Lung microvascular endothelial cell (primary cell): ENCODE data around the gene HPCA. TPM values are rescaled to one million over a fixed set of nuclear protein-coding genes. Genes with fewer than 3 reads are reported as not detected.
A peak's percentile ranks its signal among the peaks of the same experiment; 100 is the strongest.

Experiments used
- DNase-seq, 2 donors: peaks; one replicate each; pipeline versions ENCODE4 v3.0.0 to v3.0.0-alpha.2; 2010; ENCODE audit warnings: low read depth in 2 of 2
- total RNA-seq: library from RNA; depleted of rRNA; stranded (reverse); fragments of >200 nt; gene quantifications from 2 replicates; pipeline ENCODE4 v1.2.1, GENCODE V29; 2014

The HPCA gene
- not detected in 2 replicates for total RNA-seq

DNA sequence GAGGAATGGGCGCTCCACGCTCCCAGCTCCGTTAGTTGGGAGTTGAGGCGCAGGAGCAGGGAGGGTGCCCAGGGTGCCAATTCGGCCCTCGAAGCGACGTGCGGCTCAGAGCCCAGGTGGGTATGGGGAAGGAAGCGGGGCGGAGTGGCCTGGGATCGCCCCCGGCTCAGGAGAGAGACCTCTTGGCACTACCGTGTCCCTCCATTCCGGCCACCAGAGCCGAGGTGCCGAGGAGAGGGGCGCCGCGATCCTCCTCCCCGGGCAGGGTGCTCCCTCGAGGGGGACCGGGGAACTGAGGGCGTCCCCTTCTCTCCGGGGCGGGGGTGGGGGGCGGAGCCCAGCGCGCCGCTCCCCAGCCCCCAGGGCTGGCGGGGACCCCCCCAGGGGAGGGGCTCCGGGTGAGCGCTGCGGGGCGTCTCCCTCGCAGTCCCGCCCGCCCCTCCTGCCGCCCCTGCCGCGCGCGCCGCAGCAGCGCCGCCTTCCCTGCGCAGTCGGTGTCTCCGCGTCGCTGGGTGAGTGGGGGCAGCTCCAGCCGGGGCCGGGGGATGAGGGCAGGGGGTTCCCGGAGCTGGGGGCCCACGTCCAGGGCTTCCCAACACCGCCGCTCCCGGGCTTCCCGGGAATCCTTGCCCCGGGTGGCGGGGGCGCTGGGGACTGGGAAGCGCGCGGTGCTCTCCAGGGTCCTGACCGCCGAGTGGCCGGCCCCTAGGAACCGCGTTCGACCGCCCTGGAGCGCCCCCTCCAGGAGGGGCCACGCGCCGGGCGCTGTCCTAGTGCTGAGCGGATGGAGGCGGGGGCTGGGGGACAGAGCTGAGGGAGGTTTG is at the start of gene HPCA:
TSS of gene HPCA (plus strand) at position 488 of the 824 bp plus-strand sequence. CDS start 2,408 bp downstream, outside the sequence.
- DNase-seq: peak; percentile 63 to 77

DNA sequence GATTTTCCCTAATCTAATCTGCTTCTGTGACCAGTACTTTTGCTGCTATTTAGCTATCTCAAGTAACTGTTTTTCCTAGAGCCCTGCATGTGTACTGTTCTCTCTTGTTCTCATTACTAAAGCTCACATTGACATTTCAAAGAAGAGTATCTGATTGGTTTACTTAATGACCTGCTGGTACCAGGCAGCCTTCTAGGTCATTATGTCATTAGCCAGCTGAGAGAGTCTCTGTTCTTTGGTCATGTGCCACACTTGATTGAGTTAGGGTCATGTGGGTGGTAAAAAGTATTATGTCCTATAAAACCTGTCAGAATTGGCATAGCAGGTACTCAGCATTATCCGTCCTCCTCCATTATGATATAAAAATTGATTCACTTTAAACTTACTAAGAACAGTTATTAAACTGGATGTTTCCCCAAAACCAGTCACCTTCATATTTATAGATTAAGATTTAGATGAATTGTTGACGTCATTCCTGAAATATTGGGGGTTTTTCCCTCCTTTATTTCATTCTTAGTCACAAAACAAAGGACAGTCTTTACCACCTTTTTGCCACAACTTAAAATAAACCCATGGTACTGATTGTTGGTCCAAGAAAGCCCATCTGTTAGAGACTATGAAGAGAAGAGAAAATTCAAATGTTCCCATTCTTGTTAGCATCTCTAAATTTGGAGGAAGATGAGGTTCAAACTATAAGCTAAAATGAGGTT is 37.8 kb upstream of the HPCA start:
- no peak for DNase-seq

DNA sequence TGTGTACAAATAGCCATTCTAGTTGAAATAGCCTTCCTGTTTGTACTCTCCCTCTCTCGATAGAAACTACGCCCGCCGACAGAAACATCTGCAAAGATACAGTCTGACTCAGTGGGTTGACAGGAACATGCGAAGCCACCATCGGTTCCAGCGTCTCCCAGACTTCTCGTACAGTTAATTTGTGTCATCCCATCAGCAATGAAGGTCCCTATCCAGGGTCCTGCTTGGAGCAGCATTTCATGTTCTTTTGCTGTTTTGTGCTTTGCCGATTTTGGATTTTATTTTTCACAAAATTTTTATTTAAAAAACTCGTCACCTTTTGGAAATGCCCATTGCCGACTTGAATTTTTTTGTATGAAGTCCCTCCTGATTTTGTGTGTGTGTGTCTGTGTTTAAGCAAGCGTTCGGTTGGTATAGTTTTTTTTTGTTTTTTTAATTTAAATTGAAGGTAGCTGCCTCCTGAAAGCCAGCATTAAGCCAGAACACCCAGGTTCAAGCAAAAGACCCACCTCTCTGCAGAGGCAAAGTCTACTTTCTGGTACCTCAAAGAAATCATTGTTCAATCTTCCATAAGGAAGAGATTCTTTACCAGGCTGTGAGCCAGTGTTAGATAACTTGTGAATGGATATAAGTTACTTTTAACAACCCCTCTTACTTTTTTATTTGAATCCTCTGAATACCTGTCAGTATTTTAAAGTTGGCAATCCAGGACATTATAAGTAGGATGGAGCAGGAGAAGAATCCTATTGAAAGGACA is 30.3 kb upstream of the HPCA start:
- DNase-seq: no peak

DNA sequence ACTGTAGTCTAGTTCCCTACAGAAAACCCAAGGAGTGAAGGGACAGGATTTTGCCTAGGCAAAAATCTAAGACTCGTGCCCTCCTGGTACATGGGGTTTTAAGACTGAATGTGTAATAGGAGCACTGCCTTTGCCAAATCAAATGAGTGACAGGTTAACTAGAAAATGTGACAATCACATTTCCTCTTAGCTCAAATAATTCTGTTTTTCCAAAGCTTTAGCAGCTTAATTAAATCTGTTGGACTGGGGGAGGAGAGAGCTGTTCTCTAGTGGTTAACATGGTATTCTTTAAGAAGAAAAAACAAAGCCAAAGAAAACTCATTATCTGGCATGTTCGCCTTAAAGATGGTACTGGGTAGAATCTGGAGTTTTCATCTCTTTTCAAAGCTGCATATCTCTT is 28.2 kb upstream of the HPCA start:
- DNase-seq: no peak

DNA sequence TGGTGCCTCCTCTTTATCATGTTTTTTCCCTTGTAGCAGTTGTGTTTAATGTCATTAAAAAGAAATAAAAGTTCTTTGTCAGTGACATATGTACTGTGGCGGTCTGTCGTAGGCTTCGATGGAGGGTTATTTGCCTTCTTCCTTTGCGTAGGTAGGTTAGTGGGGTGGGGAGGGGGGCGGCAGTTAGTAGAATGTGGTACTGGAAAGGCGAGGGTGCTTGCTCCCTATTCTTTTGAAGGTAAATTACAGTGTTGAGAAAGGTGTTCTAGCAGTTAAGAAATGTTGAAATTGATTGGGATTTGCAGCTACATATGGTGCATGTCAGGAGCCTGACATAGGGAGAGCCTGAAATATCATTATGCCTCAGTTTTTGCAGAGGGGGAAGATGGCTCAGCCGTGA is 27.5 kb upstream of the HPCA start:
- no peak for DNase-seq

DNA sequence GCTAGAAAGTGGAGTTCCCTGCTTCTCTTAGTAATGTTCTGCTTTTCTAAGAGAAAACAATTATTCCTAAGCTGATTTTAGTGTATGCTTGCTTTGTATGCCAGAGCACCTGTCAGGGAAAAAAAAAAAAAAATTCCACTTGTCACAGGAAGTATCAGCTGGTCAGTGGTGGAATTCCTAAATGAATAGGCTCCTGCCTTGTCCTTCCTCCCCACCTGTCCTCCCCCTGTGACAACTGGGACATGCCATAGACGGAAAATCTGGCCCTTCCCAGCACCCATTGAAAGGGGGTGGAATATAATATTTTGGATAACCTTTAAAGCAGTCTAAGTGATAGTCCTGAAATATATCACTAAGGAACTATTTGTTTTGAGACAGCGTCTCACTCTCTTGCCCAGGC is 26.4 kb upstream of the HPCA start:
- peak in 1 of 2 donors; percentile 62 for DNase-seq

DNA sequence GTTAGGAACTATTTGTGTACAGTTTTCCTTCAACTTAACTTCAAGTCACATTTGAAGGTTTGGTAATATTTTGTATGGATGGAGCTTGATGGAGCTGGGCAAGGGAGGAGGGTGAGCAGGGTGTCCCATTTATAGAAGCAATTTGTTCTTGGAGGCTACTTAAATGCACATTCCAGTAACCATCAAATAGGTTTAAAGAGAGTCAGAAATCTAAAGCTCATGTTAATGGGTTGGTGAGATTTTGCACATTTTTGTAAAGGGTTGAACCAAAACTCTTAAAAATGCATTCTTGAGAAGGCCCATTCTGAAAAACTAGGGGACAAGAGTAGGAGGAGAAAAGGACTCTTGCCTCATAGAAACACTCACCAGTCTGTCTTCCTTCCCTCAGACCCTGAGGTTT is 25.7 kb upstream of the HPCA start:
- DNase-seq: no peak

DNA sequence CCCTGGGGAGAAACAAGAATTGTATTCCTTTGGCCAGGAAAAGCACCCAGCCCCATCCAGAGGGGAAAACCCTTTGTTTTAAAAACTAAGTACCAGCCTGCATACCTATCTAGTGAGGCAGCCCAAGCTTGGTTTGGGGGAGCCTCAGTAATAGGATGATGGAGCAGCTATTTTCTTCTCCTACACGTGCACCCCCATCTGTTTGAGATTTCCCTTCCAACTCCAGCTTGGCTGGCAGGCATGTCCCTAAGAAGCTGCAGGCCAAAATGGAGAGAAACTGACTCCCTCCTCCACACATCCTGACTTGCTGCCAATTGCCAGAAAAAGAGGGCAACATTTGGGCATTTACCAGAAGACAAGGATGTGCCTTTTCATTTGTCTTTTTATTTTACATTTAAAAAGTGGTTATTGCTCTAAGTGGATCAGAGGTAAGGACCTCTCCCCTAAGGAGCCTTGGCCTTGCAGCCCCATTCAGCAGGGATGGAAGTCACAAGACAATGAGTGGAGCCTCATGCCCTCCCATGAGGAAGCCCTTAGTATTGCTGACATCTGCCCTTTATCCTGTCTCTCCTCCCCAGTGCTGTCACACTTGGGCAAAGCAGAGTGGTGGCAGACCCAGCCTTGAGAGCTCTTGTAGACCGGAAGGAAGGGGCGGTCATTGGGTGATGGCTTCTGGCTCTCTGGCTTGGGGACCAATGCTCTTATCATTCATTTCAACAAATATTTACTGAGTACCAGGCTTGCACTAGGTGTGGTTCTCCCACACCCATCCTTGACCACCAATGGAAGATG is 24.2 kb upstream of the HPCA start:
- DNase-seq: no peak

DNA sequence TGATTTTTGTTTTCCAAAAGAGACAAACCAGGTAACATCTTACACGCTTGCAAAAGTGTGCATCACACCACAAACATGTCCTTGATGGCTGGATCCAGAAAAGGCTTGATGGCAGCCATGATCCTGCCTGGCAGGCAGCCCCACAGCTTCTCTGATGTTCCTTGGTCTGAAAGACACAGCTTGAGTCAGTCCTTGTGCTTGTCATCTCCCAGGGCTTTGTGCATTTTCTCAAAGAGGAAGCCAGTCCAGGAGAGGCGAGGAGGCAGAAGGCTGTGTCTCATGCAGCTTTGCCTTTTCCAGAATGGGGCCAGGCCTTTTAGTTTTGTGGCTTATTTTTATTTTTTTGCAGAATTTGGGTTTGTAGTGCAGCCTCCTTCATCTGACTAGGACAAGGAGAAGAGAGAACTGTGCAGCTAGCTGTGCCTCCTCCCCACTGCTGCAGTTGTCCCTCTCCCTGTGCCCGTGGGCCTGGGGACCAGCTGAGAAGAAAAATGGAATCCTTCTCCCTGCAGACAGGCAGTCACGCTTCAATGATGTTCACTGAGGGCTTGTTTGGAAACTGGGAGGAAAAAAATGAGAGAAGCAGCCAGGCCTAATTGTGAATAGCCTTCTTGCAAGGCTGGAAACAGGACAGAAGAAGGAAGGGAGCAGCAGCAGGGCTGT is 22.9 kb upstream of the HPCA start:
- no peak for DNase-seq

DNA sequence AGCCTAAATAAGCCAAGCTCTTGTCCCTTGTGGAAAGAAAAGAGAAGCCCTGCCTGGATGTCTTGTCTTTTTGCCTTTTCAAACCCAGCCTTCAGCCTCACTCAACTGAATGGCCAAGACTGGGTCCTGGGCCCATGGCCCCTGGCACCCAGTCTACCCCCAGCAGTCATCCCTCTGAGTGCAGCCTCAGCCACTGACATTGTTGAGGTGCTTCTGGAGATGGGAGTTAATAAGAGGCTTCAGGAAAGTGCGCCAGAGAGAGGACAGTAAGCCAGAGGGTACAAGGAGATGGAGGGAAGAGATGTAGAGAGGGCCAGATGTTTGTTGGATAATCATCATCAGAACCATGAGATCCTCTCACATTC is 22.4 kb upstream of the HPCA start:
- no peak for DNase-seq

DNA sequence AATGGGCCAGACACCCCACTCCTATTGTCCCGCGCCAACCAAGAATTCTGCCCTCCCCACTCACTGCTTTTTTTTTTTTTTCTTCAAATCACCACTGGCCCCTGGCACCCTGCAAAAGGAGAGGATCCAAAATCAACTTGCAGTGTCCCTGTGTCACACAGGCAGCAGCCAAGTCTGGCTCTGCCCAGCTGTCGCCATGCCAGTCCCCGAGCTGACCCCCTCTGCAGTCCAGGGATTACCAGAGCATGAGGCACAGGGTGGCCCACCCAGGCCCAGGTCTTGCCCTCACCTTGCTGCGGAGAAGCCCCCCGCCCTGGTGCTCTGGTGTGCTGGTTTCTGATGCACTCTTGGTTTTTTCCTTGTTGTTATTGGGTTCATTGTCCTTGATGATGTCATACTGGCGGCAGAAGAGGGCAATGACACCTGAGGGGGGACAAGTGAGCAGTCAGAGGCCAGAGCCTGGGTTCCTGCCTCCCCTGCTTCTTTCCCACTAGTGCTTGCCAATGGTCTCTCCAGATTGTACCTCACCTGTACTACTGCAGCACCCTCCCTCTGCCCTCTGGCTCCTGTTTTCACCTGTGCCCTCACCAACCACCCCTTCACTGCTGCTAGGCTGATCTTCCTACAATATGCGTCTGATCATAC is 21.8 kb upstream of the HPCA start:
- DNase-seq: no peak

DNA sequence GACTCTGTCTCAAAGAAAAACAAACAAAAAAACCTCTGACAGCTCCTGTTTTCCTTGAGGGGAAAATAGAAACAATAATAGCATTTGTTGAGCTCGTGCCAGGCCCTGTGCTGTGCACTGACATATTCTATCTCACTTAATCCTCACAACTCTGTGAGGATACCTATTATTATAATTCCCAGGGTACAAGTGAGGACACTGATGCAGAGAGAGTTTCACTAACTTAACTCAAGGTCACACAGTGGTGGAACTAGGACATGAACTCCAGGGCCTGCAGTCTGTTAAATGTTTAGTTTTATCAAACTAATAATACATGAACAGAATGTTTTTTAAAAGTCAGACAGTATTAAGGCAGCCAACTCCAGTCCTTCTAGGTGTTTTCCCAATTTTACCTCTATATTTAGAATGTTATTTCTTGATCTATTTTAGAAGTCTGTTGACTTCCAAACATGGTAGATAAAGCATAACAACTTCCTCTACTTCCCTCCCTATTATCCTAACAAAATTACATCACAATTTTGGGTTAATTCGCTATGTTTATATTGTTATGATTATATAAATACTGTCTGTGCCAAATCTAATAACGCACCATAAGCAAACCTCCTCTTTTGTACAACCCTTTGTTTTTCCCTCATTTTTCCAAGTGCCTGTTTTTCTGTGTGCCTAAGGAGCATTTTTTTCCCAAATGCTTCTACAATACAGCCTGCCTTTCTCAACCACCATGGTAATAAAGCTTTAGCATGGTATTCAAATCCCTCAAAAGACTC is 20.5 kb upstream of the HPCA start:
- DNase-seq: no peak

DNA sequence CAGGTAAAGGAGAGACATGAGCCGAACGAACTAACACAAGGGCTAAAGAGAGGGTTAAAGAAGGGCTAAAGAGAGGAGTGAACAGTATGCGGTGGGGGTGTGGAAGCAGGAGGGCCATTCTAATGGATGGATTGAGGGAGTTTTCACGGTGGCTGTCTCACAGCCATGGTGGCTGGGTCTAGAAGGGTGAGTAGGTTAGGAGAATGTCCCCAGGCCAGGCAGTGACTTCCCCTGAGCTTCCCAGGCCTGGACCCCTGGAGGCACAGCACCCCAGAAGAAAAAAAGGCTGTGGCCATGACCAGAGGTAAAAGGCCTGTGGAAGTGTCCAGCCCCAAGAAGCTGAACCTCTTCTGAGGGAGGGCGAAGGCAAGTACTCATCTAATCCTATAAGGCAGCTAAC is 19.1 kb upstream of the HPCA start:
- no peak for DNase-seq

DNA sequence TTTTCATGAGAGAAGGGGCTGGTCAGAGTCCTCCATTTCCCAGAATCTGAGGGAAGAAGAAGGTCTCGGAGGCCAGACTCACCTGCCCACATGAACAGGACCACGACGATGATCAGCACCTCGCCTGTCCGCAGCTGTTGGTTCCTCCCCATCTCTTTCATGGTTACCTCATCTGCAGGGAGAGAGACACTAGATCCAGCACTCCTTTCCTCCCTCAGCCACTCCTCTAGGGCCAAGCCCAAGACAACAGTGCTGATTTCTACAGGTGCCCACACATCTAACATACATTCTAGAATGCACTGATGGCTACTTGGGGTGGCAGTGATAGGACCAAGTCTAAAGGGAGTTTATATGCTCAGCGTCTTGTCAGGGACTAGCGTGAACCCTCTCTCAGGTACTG is 18.6 kb upstream of the HPCA start:
- no peak for DNase-seq

DNA sequence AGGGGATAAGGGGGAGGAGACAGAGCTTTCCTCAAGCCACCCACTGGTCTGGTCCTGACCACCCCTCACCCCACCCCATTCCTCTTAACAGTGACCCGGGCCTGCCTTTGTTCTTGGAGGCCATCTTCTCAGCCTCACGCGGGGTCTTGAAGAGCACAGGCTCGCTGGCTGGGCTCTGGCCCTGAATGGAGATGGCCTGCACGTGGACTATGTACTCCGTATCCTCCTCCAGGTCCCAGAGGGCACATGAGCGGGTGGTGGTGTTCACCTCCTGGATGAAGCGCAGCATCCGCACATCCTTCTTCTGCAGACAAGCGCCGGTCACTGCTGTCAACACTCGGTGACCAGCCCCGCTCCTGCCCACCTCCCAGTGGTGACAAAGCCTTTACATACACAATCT is 18.2 kb upstream of the HPCA start:
- no peak for DNase-seq

DNA sequence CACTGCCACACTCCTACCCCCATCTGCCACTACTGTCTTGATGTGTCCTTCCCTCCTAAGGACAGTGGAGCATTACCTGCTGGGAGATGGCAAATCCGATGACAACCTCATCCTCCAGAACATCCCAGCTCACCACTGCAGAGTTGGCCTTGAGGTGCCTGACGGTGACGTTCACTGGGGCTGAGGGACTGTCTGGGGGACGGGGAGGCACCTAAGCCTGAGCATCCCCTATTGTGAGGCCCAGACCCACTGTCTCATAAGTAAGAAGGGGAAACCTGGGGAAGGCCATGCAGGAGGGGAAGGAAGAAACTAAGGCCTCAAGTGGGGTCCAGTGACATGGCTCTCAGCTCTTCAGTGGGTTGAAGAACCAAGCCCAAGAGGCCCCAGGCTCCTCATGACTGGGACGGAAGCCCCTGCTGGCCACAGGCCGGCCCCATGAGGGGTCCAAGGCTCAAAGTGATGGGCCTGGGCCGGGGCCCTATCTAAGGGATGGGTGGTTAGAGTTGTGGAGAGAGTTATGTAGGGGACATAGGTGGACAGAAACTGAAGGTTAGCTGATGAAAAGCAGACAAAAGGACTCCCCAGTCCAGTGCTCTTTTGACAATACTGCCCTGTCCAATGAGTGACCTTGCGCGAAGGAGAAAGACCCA is 17.4 kb upstream of the HPCA start:
- no peak for DNase-seq

DNA sequence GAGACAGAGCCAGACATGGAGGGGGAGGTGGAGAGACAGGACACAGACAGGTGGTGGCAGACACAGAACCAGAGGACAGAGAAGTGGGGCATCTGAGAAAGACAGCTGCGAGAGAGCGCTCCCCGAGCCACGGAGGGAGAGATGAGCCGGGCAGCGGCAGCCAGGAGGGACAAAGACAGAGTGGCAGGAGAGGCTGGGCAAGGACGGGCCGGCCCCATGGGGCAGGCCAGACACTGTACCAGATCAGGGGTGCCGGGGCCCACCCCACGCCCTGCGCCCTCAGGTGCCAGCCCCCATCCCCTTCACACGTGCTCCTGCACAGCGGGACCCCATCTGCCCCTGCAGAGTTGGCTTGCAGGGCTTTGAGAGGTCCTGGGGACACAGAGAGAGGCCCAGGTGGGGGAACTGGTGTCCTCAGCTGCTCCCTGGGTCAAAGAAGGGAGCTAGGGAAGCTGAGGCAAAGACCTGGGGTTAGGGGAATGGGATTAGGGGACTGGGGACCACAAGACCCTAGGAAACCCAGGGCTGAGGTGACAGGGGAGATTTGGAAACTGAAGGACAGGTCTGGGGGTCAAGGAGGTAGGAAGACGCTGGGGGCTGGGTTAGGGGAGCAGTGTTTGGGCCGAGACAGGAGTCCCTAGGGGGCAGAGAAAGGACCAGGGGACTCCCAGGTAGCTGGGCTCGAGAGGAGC is 16.2 kb upstream of the HPCA start:
- no peak for DNase-seq

DNA sequence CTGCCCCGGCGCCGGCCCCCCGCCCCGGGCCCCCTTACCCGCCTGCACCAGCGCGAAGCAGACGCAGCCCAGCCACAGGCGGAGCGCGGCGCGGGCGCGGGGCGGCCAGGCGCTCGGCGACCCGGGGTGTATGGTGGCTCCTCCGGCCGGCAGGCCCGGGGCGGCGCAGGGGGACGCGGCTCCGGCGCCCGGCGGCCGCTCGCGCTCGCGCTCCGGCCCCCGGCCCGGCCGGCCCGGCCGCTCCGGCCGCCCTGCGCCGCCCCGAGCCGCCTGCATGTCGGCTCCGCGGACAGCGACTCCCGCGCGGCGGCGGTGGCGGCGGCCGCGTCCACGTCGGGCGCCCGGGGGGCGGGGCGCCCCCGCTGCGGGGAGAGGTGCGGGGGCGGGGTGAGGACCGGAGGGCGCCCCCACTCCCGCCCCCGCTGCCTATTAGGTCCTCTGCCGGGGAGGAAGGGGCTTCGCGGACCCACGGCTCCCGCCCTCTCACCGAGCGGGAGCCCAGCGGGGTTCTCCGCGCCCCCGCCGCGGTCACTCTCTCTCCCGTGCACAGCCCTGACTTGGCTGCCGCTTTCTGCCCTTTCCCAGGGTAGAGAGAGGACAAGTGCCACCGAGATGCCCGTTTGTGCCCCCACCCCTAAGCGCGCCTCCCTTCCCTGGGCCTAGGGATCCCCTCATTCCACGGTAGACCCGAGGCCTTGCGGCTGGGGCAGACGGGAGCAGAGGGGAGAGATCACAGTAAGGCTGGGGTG is 15.5 kb upstream of the HPCA start, which contains the start of gene FNDC5:
TSS of gene FNDC5 (minus strand) at position 298 of the 749 bp plus-strand sequence.
- DNase-seq: peak; percentile 25 to 58
